ENCODE results near the gene GRIN2A.

DNA sequence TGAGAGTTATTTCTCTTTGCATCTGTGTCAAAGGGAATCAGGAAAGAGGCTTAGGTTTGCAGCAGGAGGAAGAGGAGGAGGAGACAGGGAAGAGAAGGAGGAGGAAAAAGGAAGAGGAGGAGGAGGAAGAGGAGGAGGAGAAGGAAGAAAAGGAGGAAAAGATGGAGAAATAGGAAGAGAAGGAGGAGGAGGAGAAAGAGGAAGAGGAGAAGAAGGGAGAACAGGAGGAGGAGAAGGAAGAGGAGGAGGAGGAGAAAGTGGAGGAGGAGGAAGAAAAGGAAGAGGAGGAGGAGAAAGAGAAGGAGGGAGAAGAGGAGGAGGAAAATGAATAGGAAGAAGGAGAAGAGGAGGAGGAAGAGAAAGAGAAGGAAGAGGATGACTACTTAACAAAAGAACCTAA is 459.1 kb downstream of the GRIN2A start:
- TF ChIP-seq YY1 (IDR thresholded peaks at IDR 0.05; ENCODE audit: insufficient read depth, insufficient read length) (no peak), SUZ12 (IDR thresholded peaks at IDR 0.05; ENCODE audit: extremely low read depth, insufficient read depth, insufficient read length) (no peak), ZNF274 (IDR thresholded peaks at IDR 0.05; ENCODE audit: low read depth, low read length) (no peak)

Data from NT2/D1 (cell line).